DOHH2 (cell line): ENCODE data around the gene ERCC8.

ENCODE experiments used
- H3F3A ChIP-seq: fragments of 200-600 bp; sonication (generic), shearing (Covaris generic); 2 replicates; pipeline ENCODE4 v1.6.0; 2016; ENCODE audit warnings: antibody characterized with exemption, mild to moderate bottlenecking; ENCODE audit not compliant: control insufficient read depth, insufficient read depth
- H3K27ac ChIP-seq: fragments of 200-600 bp; sonication (generic); 2 replicates; pipeline ENCODE4 v1.5.1; 2014; ENCODE audit warnings: low read depth, mild to moderate bottlenecking, low read length, moderate library complexity
- H3K27me3 ChIP-seq: fragments of 200-600 bp; sonication (generic); 2 replicates; pipeline ENCODE4 v1.6.1; 2014; ENCODE audit warnings: mild to moderate bottlenecking, low read length, mixed read lengths; ENCODE audit not compliant: control insufficient read depth
- H3K36me3 ChIP-seq: fragments of 200-600 bp; sonication (generic); 2 replicates; pipeline ENCODE4 v1.6.1; 2014; ENCODE audit warnings: mild to moderate bottlenecking, low read length, moderate library complexity, mixed read lengths; ENCODE audit not compliant: control insufficient read depth
- H3K4me1 ChIP-seq: fragments of 200-600 bp; sonication (generic); 2 replicates; pipeline ENCODE4 v1.6.1; 2014; ENCODE audit warnings: mild to moderate bottlenecking, low read length, mixed read lengths; ENCODE audit not compliant: control insufficient read depth
- H3K4me2 ChIP-seq: fragments of 200-600 bp; sonication (generic); 2 replicates; pipeline ENCODE4 v1.6.0; 2014; ENCODE audit warnings: mild to moderate bottlenecking, low read length, moderate library complexity
- H3K4me3 ChIP-seq: fragments of 200-600 bp; sonication (generic); 2 replicates; pipeline ENCODE4 v1.5.1; 2014; ENCODE audit warnings: mild to moderate bottlenecking, low read length, mixed read lengths
- H3K79me2 ChIP-seq: fragments of 200-600 bp; sonication (generic); 2 replicates; pipeline ENCODE4 v1.6.1; 2014; ENCODE audit warnings: mild to moderate bottlenecking, low read length, mixed read lengths; ENCODE audit not compliant: control insufficient read depth
- H3K9me2 ChIP-seq: fragments of 200-600 bp; sonication (generic); replicated peaks from 2 replicates; pipeline ENCODE4 v1.6.1; 2014; ENCODE audit warnings: mild to moderate bottlenecking, low read length, mixed read lengths; ENCODE audit not compliant: control insufficient read depth
- H3K9me3 ChIP-seq: fragments of 200-600 bp; sonication (generic); 2 replicates; pipeline ENCODE4 v1.6.1; 2014; ENCODE audit warnings: antibody characterized with exemption, low read length, mixed read lengths; ENCODE audit not compliant: control insufficient read depth, insufficient read depth
- H4K20me1 ChIP-seq: fragments of 200-600 bp; sonication (generic); 2 replicates; pipeline ENCODE4 v1.6.0; 2014; ENCODE audit warnings: low read depth, mild to moderate bottlenecking, antibody characterized with exemption, low read length, moderate library complexity; ENCODE audit not compliant: control insufficient read depth, insufficient read depth
- EZH2phosphoT487 ChIP-seq: fragments of 200-600 bp; sonication (generic); IDR thresholded peaks from 2 replicates; pipeline ENCODE4 v1.6.1; 2017; ENCODE audit warnings: borderline replicate concordance, mild to moderate bottlenecking, antibody characterized with exemption, low read length, moderate library complexity, mixed read lengths
- TF ChIP-seq, protein P1 (sequence below): fragments of 200-600 bp; sonication (generic); IDR thresholded peaks from one replicate; pipeline ENCODE4 v1.5.1; 2014; ENCODE audit warnings: antibody characterized with exemption, mild to moderate bottlenecking, low read depth, low read length; ENCODE audit not compliant: poor library complexity, severe bottlenecking

Gene ERCC8

DNA sequence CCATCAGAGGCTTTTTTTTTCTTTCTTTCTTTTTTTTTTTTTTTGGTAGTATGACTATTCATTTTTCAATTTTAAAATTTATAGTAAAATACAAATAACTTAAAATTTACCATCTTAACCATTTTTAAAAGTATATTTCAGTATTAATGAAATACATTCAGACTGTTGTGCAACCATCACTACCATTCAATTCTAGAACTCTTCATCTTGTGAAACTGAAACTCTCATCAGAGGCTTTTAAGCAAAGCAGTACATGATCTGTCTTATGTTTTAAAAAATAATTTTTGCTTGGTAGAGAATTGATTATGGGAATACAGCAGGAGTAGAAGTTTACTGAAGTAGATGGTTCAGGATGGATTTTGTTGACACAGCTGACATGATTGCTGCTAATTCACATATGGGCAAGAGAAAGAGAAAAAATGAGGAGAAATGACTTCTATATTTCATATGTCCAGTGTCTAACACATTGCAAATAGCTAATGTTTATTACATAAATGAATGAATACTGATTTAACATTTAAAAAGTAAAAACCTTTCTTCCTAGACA is 114.2 kb downstream of the ERCC8 start:
- H3F3A ChIP-seq, result no peaks in the 10 kb centered on the region
- TF ChIP-seq EZH2phosphoT487, result no peak
- TF ChIP-seq, protein P1, sequence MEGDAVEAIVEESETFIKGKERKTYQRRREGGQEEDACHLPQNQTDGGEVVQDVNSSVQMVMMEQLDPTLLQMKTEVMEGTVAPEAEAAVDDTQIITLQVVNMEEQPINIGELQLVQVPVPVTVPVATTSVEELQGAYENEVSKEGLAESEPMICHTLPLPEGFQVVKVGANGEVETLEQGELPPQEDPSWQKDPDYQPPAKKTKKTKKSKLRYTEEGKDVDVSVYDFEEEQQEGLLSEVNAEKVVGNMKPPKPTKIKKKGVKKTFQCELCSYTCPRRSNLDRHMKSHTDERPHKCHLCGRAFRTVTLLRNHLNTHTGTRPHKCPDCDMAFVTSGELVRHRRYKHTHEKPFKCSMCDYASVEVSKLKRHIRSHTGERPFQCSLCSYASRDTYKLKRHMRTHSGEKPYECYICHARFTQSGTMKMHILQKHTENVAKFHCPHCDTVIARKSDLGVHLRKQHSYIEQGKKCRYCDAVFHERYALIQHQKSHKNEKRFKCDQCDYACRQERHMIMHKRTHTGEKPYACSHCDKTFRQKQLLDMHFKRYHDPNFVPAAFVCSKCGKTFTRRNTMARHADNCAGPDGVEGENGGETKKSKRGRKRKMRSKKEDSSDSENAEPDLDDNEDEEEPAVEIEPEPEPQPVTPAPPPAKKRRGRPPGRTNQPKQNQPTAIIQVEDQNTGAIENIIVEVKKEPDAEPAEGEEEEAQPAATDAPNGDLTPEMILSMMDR, result no peak
- H3K4me2 ChIP-seq, result no peak overlapping the region
- H3K9me3 ChIP-seq, result no peaks in the 10 kb centered on the region
- no peak overlapping the region for H3K4me3 ChIP-seq
- H3K79me2 ChIP-seq, result no peaks in the 10 kb centered on the region
- no peak overlapping the region for H3K27ac ChIP-seq
- H3K4me1 ChIP-seq, result no peaks in the 10 kb centered on the region
- no peaks in the 10 kb centered on the region for H3K9me2 ChIP-seq
- H4K20me1 ChIP-seq, result no peaks in the 10 kb centered on the region
- peaks cover 3% of the 10 kb centered on the region; the same call in 1 of the 2 replicates for H3K27me3 ChIP-seq
- no peaks in the 10 kb centered on the region for H3K36me3 ChIP-seq

GRCh38 chr5:60829490-60830266 is 115.2 kb downstream of the ERCC8 start:
- H3K4me1 ChIP-seq, result no peaks in the 10 kb centered on the region
- H3K36me3 ChIP-seq, result no peaks in the 10 kb centered on the region
- TF ChIP-seq, protein P1, result no peak
- no peak for TF ChIP-seq EZH2phosphoT487
- H3K4me2 ChIP-seq, result no peak overlapping the region
- peaks cover 3% of the 10 kb centered on the region; the same call in 1 of the 2 replicates for H3K27me3 ChIP-seq
- H3K4me3 ChIP-seq, result no peak overlapping the region
- no peak overlapping the region for H3K27ac ChIP-seq
- no peaks in the 10 kb centered on the region for H4K20me1 ChIP-seq
- no peaks in the 10 kb centered on the region for H3F3A ChIP-seq
- H3K9me2 ChIP-seq, result no peaks in the 10 kb centered on the region
- H3K9me3 ChIP-seq, result no peaks in the 10 kb centered on the region
- H3K79me2 ChIP-seq, result no peaks in the 10 kb centered on the region

GRCh38 chr5:60827201-60827600 is 117.7 kb downstream of the ERCC8 start:
- Histone ChIP-seq H3K27ac (no peak overlapping the region), H3K4me1 (no peaks in the 10 kb centered on the region)

DNA sequence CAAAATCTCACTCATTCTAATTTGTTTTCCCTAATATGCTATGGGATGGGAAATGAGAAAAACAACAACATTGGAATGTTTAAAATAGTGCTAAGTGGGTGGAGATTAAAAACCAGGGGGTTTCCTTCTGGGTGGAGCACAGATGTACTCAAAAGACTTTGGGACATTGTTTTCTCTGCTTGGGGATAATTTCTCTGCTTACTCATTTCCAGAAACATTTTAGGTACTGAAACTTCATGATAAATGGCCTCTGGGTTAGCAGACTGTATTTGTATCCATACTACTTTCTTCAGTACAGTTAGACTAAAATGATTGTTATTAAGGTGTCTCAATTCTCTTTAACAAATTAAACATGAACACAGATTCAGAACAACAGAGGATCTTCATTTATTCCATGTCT is 118.2 kb downstream of the ERCC8 start:
- no peaks in the 10 kb centered on the region for H3K9me2 ChIP-seq
- no peaks in the 10 kb centered on the region for H3K36me3 ChIP-seq
- no peak overlapping the region for H3K4me2 ChIP-seq
- no peaks in the 10 kb centered on the region for H3K79me2 ChIP-seq
- no peak overlapping the region for H3K4me3 ChIP-seq
- no peaks in the 10 kb centered on the region for H3K9me3 ChIP-seq
- H3F3A ChIP-seq, result no peaks in the 10 kb centered on the region
- no peak overlapping the region for H3K27ac ChIP-seq
- TF ChIP-seq, protein P1, result no peak
- no peak for TF ChIP-seq EZH2phosphoT487
- peaks cover 3% of the 10 kb centered on the region; the same call in 1 of the 2 replicates for H3K27me3 ChIP-seq
- H4K20me1 ChIP-seq, result no peaks in the 10 kb centered on the region
- no peaks in the 10 kb centered on the region for H3K4me1 ChIP-seq

More at GRCh38 chr5:60827201-60827600, 117.7 kb downstream of the ERCC8 start:
- peaks cover 3% of the 10 kb centered on the region; the same call in 1 of the 2 replicates for H3K27me3 ChIP-seq
- no peak overlapping the region for H3K4me3 ChIP-seq
- H4K20me1 ChIP-seq, result no peaks in the 10 kb centered on the region
- TF ChIP-seq EZH2phosphoT487, result no peak
- no peaks in the 10 kb centered on the region for H3K9me2 ChIP-seq
- no peaks in the 10 kb centered on the region for H3K9me3 ChIP-seq
- H3K36me3 ChIP-seq, result no peaks in the 10 kb centered on the region
- H3F3A ChIP-seq, result no peaks in the 10 kb centered on the region
- H3K4me2 ChIP-seq, result no peak overlapping the region
- H3K79me2 ChIP-seq, result no peaks in the 10 kb centered on the region
